ENCODE results near the gene KCTD17. TPM values are rescaled to one million over a fixed set of nuclear protein-coding genes. Genes with fewer than 3 reads are reported as not detected.

The KCTD17 gene
- total RNA-seq, 4 donors from 2014 or later: 0.59 to 31.7 (median 15.4) TPM

DNA sequence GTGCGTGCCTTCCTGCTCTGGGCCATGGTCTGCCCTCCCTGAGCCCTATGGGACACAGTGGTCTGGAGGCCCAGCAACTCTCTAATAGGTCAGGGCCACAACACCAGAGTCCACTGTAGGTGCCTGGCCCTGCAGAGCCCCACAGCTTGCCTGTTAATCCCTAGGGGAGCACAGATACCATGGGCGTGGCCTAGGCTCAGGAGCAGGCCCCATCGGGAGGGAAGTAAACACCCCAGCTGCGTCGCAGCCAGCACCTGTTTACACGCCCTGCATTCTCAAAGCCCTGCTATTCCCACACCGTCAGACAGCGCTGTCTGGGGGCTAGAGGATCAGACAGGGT lies 2.5 kb downstream of the KCTD17 start:
- no peaks in the 10 kb centered on the region for H3K4me1 ChIP-seq
- no peaks in the 10 kb centered on the region for H3K27me3 ChIP-seq
- no peaks in the 10 kb centered on the region for H3K36me3 ChIP-seq
- no peak for DNase-seq
- TF ChIP-seq POLR2A (IDR thresholded peaks at IDR 0.05) (no peak), CTCF (IDR thresholded peaks at IDR 0.05) (no peak)
- H3K27ac ChIP-seq: no peak overlapping the region
- no peaks in the 10 kb centered on the region for H3K9me3 ChIP-seq
- no peak overlapping the region for H3K4me3 ChIP-seq
- intact Hi-C loops (cut with DNase I; ENCODE audit: low total_unique reads): no loop called here

DNA sequence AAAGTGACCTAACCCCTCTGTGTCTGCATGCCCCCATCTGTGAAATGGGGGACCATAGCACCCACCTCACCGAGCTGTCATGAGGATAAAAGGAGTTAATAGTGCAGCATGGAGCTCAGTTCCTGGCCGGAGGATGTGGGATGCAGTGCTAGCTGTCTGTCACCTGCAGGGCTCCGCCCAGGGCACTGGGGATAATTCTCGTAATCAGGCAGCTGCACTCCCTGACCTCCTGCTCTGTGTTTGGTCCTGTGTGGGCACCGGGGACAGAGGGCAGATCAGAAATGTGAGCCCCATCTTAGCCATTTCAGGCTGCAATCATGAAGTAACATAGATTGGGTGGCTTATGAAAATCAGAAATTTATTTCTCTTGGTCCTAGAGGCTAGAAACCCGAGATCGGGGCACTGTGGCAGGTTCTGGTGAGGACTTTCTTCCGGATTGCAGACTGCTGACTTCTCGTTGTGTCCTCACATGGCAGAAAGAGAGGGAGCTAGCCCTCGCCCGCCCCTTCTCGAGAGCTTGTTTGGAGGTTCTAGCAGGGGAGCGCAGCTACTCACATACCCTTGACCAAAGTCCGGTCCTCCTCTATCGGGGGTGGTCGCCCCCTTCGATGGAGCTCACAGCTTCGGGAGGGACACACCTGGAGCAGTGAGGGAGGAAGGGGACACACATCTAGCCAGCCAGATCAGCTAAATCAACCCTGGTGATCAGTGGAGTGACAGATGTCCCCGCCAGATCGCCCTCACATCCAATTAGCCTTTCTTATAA lies 3.2 kb downstream of the KCTD17 start:
- DNase-seq: no peak
- H3K27me3 ChIP-seq: no peaks in the 10 kb centered on the region
- no peaks in the 10 kb centered on the region for H3K36me3 ChIP-seq
- H3K4me3 ChIP-seq: no peak overlapping the region
- H3K9me3 ChIP-seq: no peaks in the 10 kb centered on the region
- intact Hi-C loops (cut with DNase I; ENCODE audit: low total_unique reads): no loop called here
- no peak overlapping the region for H3K27ac ChIP-seq
- H3K4me1 ChIP-seq: no peaks in the 10 kb centered on the region
- no peak for TF ChIP-seq CTCF (IDR thresholded peaks at IDR 0.05)
- no peak for TF ChIP-seq POLR2A (IDR thresholded peaks at IDR 0.05)

DNA sequence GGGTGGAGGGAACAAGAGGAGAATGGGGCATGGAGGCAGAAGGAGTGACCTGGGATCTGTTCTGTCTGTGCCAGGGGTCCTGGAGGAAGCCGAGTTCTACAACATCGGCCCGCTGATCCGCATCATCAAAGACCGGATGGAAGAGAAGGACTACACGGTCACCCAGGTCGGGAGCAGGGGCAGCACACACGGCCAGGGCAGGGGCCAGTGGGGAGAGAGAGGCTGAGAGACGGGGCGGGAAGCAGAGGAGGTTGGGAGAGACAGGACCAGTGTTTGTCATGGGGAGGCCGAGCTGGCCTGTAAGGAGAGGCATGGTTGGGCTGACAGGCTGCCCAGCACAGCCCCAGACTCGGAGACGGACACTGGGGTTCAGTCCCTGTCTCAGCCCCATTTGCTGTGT lies 4.7 kb downstream of the KCTD17 start:
- TF ChIP-seq POLR2A (IDR thresholded peaks at IDR 0.05): no peak
- no peak for TF ChIP-seq CTCF (IDR thresholded peaks at IDR 0.05)
- Histone ChIP-seq H3K4me3 (no peak overlapping the region), H3K27me3 (no peaks in the 10 kb centered on the region), H3K4me1 (no peaks in the 10 kb centered on the region), H3K9me3 (no peaks in the 10 kb centered on the region), H3K36me3 (no peaks in the 10 kb centered on the region), H3K27ac (no peak overlapping the region)
- intact Hi-C loops (cut with DNase I; ENCODE audit: low total_unique reads): no loop called here
- DNase-seq: no peak

GRCh38 chr22:37057226-37057625 lies 5.7 kb downstream of the KCTD17 start:
- Histone ChIP-seq H3K36me3 (no peaks in the 10 kb centered on the region), H3K4me3 (no peak overlapping the region), H3K9me3 (no peaks in the 10 kb centered on the region), H3K4me1 (no peaks in the 10 kb centered on the region), H3K27ac (no peak overlapping the region), H3K27me3 (no peaks in the 10 kb centered on the region)
- no peak for DNase-seq
- intact Hi-C loops (cut with DNase I; ENCODE audit: low total_unique reads): no loop called here
- no peak for TF ChIP-seq POLR2A (IDR thresholded peaks at IDR 0.05)
- TF ChIP-seq CTCF (IDR thresholded peaks at IDR 0.05): no peak

GRCh38 chr22:37057796-37058510 lies 6.4 kb downstream of the KCTD17 start:
- Histone ChIP-seq H3K27me3 (no peaks in the 10 kb centered on the region), H3K27ac (no peak overlapping the region), H3K4me3 (no peak overlapping the region), H3K36me3 (no peaks in the 10 kb centered on the region), H3K4me1 (no peaks in the 10 kb centered on the region), H3K9me3 (no peaks in the 10 kb centered on the region)
- intact Hi-C loops (cut with DNase I; ENCODE audit: low total_unique reads): no loop called here
- TF ChIP-seq POLR2A (IDR thresholded peaks at IDR 0.05) (no peak), CTCF (IDR thresholded peaks at IDR 0.05) (no peak)
- no peak for DNase-seq
